GM06990 (cell line): ENCODE data around the gene BEND3.
"Not testable (repeated sequence)": the region's sequence is repeated elsewhere in the genome, so short reads cannot be mapped to it uniquely, and the experiment has no call there.

Experiments used
- DNase-seq: peaks from one replicate; pipeline ENCODE4 v3.0.0-alpha.2; 2011; ENCODE audit not compliant: insufficient read length; ENCODE audit errors: extremely low read depth
- H3K27me3 ChIP-seq: replicated peaks from 2 replicates; pipeline ENCODE4 v1.6.0; 2011; ENCODE audit warnings: low read length; ENCODE audit not compliant: control insufficient read depth, insufficient read depth
- H3K36me3 ChIP-seq: 2 replicates; pipeline ENCODE4 v1.5.1; 2011; ENCODE audit warnings: low read length; ENCODE audit not compliant: control insufficient read depth, insufficient read depth
- H3K4me3 ChIP-seq: replicated peaks from 2 replicates; pipeline ENCODE4 v1.5.1; 2011; ENCODE audit warnings: low read depth, mild to moderate bottlenecking, control low read depth, low read length
- CTCF ChIP-seq: IDR thresholded peaks from 2 replicates; pipeline ENCODE4 v1.5.1; 2011; ENCODE audit warnings: low read length, control low read depth, mild to moderate bottlenecking, inconsistent platforms; ENCODE audit not compliant: insufficient read depth, poor library complexity, severe bottlenecking

Gene BEND3

GRCh38 chr6:107032051-107032450, 83.3 kb downstream of the BEND3 start:
- TF ChIP-seq CTCF, result no peak
- no peaks in the 10 kb centered on the region for H3K27me3 ChIP-seq
- no peak overlapping the region for H3K4me3 ChIP-seq
- no peak for DNase-seq
- no peaks in the 10 kb centered on the region; the same call in 1 of the 2 replicates for H3K36me3 ChIP-seq

GRCh38 chr6:107030151-107030550, 85.2 kb downstream of the BEND3 start:
- TF ChIP-seq CTCF, result no peak
- DNase-seq, result no peak
- H3K27me3 ChIP-seq, result no peaks in the 10 kb centered on the region
- no peak overlapping the region for H3K4me3 ChIP-seq
- no peaks in the 10 kb centered on the region; the same call in 1 of the 2 replicates for H3K36me3 ChIP-seq

- no peak for DNase-seq
- Histone ChIP-seq H3K4me3 (no peak overlapping the region), H3K36me3 (no peaks in the 10 kb centered on the region; the same call in 1 of the 2 replicates), H3K27me3 (no peaks in the 10 kb centered on the region)
- TF ChIP-seq CTCF, result no peak
These were observed 88.3 kb downstream of the BEND3 start for GRCh38 chr6:107026965-107027364.

DNA sequence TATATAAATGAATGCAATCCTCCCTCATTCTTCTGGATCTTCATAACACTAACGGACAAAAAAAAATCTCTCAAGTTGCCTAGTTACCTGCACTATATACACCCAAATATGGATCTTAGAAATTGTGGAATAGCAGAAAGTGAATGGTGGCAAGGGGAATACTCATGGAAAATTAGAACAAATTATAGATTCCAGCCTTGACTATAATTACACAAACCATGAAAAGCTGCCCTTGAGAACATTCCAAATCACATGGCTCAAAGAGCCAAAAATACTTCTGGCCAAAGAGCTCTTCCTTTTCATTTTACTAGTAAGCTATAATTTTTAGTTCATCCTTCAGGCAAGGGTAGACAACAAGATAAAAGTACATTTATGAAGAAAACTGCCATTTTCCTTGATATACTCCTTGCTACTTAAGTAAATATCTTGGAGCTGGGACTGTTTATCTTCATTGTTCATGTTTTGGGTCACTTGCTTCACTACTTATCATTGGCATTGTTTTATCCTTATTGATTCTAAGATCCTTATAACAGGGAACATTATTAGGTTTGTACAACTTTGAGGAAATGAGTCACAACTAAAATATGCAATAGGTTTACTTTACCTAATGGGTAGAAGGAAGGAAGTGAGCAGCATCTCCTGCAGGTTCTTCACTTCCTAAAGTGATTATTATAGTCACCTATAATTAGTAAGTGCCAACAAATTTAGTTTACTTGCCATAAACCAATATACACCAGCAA, 93.7 kb downstream of the BEND3 start:
- no peak for DNase-seq
- Histone ChIP-seq H3K27me3 (no peaks in the 10 kb centered on the region), H3K4me3 (no peak overlapping the region), H3K36me3 (no peaks in the 10 kb centered on the region)
- TF ChIP-seq CTCF, result no peak

GRCh38 chr6:107020239-107020638, 95.1 kb downstream of the BEND3 start:
- no peak for DNase-seq
- no peaks in the 10 kb centered on the region for H3K36me3 ChIP-seq

DNA sequence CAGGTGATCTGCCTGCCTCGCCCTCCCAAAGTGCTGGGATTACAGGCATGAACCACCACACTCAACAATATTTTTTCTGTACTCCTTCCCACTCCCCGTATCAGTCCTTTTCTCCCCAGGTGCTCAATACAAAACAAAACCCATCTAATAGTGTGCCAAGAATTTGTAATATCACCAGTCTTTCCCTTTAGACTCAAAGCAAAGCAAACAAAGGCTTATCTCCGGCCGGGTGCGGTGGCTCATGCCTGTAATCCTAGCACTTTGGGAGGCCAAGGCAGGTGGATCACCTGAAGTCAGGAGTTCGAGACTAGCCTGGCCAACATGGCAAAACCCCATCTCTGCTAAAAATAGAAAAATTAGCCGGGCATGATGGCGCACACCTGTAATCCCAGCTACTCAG, 95.7 kb downstream of the BEND3 start:
- DNase-seq, H3K36me3 ChIP-seq, H3K4me3 ChIP-seq, H3K27me3 ChIP-seq: not testable (repeated sequence)

More at GRCh38 chr6:107020239-107020638, 95.1 kb downstream of the BEND3 start:
- Histone ChIP-seq H3K4me3 (no peak overlapping the region), H3K27me3 (no peaks in the 10 kb centered on the region)
- TF ChIP-seq CTCF, result no peak
